Putamen (tissue), 1 donor: ENCODE results near the gene GPATCH2.
"Not testable (repeated sequence)": the region's sequence is repeated elsewhere in the genome, so short reads cannot be mapped to it uniquely, and the experiment has no call there.

ENCODE experiments used
- DNase-seq: peaks from one replicate; pipeline ENCODE4 v3.0.0-alpha.2; 2016; ENCODE audit warnings: low spot score

GPATCH2 gene

DNA sequence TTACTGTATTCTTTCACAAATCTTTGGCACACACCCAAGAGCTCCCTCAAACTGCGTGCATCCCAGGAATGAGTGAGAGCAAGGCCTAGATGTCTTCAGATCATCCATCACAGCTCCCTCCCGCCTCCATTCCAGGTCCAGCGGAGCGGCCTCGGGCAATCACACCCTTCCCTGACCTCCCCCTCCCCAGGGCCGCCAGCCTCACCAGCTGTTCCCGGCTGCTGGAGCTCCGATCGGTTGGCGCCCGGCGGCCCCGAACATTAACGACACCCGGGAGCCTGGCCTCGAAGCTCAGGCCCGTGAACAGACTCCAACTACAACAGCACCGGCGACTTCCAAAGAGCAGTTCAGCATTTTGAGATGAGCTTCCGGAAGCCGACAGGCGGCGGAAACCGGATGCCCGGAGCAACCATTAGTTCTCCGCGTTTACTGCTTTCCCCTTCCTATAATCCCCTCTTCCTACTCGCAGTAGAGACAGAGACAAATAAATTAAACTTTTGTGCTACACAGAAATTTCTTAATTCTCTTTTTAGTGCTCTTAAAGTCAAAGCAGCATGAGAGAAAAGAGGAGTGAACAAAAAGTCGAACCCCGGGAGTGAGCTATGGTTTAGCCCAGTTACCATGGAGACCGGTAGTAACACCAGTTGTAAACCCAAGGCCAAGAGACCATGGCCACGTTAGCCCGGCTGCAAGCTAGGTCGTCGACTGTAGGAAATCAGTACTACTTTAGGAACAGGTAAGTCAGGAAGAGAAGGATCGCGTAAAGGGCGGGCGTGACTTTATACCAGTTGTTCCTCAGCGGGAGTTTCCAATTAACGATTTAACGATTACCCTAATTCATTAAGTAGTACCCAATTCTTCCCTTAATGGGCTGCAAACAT, at the start of gene GPATCH2, which contains the start of gene SPATA17:
TSS of gene GPATCH2 (minus strand) at position 380 of the 881 bp plus-strand sequence. CDS start at position 261, 119 bp downstream.
TSS of gene SPATA17 (plus strand) at position 634 of the 881 bp plus-strand sequence. CDS start at position 669, 35 bp downstream.
- DNase-seq = peak; percentile 83

DNA sequence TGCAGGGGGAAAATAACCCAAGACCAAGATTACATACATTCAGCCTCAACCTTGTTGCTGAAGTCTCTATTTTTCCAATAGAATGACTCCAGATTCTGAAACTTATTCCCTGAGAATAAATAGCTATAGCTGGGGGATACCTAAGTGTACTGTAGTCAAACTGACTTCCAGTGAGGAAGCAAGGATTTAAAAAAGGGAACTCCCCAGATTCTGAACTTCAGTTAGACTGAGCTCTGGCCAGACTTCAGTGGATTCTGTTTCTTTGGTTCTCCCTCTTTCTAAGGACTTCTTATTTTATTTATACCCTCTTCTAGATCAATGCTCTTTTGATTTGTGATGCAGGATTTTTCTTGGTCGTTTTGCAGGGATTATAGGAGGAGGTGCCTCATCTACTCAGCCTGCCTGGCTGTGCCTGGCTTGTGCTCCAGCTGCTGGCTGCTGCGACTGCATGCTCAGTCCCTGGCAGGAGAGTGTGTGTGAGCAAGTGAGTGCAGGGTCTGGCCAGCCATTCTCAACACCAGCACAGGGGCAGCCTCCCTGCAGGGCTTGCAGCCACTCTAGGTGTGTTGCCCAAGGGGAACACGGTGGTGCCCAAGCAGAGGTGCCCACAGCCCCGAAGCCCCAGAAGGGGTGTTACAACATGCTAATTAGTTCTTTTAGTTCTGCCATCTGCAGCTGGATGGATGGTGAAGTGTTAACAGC, 43.3 kb upstream of the GPATCH2 start:
- DNase-seq = no peak

DNA sequence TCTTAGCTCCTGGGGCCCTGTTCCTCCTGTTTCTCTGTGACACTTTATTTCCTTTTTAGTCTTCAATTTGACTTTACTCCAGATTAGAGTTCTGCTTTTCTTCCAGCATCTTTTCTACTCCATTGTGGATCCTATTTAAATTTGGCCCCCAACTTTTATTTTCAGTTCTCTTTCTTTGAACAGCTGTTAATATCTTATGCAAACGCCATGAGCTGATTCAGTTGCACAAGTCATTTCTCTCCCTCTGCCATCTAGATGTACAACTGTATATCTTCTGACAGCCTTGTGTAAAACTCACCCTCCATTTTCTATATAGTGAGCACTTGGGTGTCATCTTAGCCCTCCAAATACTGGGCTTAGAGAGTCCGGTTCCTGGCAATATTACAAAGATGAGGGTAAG, 42.5 kb upstream of the GPATCH2 start:
- DNase-seq = peak; percentile 3

DNA sequence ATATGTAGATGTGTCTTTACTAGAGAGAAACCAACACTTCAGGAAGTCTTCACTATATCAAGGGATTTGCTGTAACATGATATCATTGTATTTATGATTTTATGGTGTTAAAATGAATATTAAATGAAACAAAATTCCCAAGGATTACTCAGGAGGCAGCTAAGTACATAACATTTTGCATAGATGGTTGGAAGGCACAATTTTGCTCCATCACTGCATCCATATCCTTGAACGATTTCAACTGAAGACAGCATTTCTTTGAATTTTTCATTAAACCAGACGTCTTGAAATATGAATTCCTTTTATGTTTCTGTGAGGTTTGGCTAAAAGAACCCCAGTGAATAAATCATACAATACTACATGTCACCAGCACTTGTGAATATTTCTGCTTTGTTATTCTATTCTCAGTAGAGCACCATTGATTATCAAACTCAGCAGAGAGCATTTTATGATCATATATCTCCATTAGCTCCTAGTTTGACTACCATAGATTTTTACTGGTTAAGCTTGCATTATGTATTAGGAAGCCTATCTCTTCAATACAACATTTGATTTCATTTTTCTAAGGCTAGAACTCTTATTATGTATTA, 37.6 kb upstream of the GPATCH2 start:
- DNase-seq = no peak

DNA sequence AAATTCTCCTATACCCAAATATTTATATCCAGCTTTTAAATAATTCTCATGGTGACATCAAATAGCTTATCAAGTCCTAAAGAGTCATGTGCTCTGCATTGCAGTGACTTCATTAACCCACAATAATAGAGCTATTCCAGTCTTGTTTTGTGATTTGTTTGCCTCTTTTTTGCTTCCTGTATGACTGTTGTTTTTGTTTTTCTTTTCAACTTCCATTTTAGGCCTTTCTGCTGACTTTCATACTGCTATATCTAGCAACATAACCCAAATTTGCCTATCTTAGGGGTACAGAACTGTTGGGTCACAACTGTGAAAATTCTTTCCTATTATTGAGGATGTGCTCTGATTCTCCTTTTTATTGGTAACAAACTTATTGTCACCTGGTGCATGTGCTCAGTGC, 30.5 kb upstream of the GPATCH2 start:
- no peak for DNase-seq

DNA sequence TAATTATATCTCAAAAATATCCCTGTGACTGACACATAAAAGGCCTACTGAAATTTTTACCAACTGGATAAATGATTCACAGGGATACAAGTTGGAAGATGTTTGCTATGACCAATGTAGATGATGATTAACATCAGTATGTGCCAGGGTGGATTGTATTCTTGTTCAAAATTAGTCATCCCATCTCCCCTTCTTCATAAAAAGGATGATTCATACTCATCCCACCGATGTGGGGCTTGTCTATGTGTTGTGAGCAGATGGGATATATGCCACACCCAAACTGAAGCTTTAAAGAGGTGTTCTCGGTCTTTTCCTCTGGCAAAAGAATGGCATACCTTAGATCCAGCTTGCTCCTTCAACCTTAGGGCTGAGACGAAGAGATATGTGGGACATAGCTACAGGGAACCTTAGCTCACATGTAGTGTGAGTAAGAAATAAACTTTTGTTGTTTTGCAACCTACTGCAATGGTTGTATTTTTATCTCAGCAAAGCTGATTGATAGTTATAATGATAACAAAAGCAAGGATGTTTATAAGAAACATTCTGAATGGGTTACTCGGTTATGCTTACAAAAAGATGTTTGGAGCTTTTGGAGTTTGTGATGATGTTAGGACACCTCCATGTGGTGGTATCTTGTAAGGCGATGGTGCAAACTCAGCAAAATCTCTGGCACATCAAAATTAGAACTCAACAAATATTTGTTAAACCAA, 29.6 kb upstream of the GPATCH2 start:
- DNase-seq = peak; percentile 9

DNA sequence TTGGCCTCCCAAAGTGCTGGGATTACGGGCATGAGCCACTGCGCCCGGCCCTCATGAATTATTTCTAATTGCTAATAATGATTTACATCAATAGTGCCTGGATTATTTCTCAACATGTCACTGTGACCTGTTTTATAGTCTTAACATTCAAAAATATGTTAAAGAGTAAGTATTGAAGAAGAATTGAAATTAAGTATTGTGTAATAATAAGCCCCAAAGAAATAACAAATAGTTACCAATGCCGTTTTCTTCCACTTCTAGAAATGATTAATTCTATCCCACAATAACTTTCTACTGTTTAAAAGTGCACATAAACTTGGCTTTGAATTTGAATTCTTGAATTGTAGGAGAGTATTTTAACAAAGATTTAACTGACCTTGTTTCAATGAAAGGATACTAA, 19.8 kb upstream of the GPATCH2 start:
- no peak for DNase-seq

DNA sequence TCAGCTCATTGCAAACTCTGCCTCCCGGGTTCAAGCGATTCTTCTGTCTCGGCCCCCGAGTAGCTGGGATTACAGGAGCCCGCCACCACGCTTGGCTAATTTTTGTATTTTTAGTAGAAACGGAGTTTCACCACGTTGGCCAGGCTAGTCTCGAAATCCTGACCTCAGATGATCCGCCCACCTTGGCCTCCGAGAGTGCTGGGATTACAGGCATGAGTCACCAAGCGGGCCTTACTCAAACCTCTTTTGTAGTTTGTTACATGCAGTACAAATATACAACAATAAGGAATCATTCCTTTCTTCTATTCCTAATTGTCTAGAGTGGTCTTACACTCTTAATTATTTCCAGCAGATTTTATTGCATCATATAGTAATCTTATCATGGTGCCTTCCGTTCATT, 16.9 kb upstream of the GPATCH2 start:
- no peak for DNase-seq

DNA sequence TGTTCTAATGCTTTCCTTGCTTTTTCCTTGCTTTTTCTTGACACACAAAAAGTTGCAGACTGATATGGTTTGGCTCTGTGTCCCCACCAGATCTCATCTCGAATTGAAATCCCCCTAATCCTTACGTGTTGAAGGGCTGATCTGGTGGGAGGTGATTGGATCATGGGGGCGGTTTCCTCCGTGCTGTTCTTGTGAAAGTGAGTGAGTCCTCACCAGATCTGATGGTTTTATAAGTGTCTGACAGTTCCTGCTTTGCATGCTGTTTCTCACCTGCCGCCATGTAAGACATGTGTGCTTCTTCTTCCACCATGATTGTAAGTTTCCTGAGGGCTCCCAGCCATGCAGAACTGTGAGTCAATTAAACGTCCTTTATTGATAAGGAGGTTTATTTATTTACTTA, 11.6 kb upstream of the GPATCH2 start:
- no peak for DNase-seq

DNA sequence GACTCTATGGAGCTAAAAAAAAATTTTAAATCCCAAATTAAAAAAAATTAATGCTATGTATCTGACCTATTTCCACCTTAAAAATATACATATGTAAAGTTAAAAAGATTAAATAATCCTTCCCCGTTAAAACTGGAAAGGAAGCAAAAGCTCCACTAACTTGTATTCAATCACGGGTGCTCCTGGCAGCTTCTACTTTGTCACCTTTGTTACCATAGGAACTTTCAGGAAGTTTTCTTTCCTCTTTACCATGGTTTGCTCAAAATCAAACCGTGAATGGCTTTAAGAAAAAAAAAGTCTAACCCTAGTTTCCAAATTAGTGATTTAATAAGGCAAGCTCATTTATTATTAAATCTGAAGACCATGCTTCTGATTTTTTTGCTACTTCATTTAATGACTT, 3.5 kb downstream of the GPATCH2 start:
- no peak for DNase-seq

DNA sequence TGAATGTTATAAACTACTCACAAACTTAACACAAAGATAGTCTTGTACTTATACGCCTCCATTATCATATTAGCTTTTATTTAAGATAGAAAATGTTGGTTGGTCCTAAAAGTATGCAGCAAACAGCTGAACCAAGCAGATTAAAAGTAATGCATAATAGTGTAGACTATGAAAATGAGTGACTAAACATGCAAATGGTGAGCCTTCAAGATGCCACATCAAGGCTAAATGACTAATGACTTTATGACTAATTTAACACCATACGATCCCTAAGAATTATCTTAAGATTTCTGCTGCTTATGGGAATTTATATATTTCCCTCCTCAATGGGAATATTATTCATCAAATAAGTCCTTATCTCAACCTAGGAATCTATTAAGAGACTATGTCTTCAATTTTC, 4.6 kb downstream of the GPATCH2 start:
- DNase-seq = no peak

DNA sequence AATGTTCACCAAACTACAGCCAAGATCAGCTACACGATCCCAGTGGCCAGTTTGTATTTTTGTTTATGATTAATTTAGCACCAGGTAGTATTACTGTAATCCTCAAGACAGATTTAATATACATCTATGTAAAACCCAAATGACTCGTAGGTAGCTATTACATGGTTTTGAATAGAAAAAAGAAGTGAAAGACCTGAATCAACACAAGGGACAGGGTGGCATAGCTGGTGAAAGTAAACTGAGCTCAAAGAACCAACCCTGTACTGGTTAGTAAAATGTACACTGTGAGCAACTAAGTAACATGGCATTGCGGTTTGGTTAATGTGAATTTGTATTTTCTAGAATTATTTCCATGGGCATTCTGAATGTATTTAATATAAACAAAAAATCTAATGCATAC, 8.8 kb downstream of the GPATCH2 start:
- DNase-seq = no peak

DNA sequence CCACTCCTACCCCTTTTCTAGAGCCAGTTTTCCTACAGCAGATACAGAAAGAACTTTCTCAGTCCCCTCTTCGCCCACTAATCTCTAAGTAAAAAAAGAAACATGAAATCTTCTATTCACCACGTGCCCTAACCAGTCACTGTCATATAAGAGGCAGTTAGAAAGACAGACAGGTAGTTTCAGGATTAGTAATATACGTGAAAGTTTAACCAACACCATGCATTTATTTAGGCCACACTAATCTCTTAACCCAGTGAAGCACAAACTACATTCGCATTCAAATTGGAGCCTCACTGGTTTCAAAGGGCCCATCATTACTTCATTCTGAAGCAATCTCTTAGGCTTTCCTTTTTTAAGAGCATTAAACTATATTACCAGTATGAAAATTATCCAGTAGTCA, 10.1 kb downstream of the GPATCH2 start:
- peak; percentile 7 for DNase-seq

DNA sequence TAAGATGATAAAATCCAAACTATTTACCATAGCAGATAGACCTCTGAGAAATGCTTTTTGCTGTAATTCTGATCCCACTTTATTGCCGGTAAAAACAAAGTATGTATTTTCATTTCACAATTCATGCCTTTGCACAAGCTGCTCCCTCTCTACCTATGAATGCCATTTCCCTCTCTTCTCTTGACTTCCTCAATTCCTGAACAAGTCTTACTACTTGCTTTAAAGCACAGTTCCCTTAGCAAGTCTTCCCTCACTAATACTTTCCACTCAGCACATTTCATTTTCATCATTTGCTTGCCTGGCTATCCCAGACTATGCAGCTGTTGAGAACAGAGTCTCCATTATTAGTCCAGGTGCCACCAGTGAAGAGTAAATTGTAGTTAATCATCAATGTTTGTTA, 13.8 kb downstream of the GPATCH2 start:
- no peak for DNase-seq

DNA sequence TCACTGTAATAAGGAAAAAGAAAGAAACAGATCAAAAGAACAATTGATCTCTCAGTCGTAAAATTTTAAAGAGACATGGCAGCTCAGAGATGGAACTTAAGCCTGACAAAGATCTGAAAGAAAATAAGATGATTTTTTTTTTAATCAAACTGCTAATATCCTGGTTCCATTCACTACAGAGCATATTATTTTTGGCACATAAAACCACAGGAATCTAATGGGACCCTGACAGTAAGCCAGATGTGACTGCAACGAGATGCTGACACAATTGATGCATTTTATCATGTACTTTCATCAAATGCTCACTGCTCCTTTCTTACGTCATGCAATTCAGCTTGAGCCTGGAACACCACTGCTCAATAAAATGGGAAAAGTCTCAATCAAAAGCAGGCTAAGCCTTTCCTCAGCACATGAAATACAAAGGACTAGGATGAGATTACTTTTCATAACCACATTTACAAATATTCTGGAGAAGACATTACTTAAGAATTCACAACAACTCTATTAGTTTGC, 16.6 kb downstream of the GPATCH2 start:
- no peak for DNase-seq

DNA sequence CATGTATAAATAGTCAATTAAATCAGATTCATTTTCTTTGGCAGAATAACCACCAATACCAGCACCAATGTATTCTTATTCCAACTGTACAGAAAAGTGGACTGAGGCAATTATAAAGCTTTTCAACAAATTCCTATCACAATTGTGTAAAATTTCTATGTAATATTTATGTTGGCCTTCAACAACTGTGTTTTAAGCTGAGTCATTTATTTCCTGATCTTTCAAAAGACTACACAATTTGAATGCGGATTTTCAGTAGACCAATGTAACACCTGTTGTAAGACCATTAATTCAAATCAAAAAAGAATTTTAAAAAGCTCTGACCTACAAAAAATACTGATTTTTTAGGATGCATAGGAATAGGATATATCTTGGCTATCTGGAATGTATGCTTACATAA, 25.5 kb downstream of the GPATCH2 start:
- DNase-seq = no peak

DNA sequence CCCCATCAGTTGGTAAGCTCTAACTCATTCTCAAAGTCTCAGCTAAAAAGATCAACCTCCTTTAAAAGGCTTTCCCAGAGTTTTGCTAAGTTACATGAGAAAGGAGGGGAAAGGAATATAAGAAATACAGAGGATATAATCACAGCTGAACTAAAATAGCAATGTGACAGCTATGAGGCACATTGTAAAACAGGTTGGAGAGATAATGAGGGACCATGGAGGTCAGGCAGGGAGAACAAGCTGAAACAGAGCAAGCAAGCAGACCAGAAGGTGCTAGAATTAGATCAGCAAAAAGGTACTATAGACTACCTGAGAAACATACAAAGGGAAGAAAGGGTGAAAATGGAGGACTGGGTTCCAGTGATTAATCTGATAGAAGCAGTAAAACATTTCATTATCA, 28.5 kb downstream of the GPATCH2 start:
- no peak for DNase-seq

DNA sequence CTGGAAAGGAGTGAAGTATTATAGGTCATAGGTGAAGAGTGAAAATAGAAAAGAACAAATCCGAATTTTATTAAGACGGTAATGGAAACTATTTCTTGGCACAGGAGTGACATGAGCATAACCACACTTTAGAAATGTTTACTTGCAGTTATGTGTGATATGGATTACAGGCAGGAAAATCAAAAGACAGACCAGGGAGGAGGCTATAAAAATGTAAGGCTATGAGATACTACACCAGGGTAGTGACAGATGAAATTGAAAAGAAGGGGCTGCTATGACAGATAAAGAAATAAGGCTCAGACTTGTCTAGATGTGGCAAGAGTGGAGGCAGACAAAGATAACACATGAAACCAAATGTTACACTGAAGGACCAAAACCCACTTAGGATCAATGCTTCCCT, 31.7 kb downstream of the GPATCH2 start:
- no peak for DNase-seq

DNA sequence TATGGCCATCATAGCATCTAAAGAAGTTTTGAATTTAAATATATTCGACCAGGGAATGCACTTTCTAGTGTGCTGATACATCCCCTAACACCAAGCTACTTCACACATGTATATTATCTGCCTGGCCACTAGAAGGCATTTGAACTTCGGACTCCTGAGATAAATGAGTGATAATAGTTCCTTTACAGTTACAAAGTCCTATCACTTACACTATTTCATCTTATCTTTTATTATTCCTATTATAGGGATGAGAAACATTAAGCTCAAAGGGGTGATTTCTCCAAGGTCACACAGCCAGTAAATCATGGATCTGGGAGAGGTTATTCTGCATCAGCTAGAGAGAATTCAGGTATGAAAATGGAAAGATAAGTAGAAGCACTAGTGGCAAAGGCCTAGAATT, 40.3 kb downstream of the GPATCH2 start:
- DNase-seq = no peak

DNA sequence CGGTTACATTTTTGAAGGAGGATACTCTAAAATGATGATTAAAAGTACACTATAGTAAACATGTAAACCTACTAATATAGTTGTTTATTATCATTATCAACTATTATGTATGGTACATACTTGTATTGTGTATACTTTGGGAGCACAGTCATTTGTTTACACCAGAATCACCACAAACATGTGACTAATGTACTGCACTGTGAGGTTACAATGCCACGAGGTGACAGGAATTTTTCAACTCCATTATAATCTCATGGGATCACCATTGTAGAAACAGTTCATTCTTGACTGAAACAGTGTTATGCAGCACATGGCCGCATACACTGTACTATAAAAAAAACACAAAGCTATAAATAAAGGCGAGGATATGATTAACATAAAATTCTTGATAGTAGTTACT, 44.3 kb downstream of the GPATCH2 start:
- DNase-seq = no peak

DNA sequence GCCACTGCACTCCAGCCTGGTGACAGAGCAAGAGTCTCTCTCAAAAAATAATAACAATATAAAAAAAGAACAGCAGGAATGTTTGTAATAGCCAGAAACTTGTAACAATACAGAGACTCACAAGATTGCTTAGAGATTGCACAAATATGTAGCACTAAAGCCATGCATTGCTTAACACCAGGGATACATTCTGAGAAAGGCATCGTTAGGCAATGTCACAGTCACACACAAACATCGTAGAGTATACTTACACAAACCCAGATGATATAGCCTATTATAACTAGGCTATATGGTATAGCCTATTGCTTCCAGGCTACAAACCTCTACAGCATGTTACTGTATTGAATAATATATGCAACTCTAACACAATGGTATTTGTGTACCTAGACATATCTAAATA, 45.3 kb downstream of the GPATCH2 start:
- DNase-seq = no peak

DNA sequence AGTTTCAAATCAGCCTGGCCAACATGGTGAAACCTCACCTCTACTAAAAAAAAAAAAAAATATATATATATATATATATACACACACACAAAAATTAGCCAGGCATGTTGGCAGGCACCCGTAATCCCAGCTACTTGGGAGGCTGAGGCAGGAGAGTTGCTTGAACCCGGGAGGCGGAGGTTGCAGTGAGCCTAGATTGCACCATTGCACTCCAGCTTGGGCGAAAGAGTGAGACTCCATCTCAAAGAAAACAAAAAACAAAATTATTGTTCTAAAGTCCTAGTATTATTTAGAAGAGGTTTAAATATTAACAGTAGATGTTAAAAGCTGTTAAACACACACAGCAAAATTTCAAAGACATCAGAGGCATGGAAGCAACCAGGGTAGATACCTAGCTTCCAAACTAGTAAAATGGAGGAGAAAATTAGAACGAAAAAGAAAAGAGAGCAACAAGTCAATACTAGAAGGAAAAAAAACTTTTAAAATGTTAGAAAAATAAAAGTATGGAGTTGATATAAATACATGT, 46.5 kb downstream of the GPATCH2 start:
- not testable (repeated sequence) for DNase-seq
